ENCODE measurements around the gene ORC5. TPM values are rescaled to one million over a fixed set of nuclear protein-coding genes. Genes with fewer than 3 reads are reported as not detected.

ORC5 gene
- total and polyA plus RNA-seq, 2 experiments from 2014 or later = 5.5 to 9.1 TPM

GRCh38 chr7:104198673-104199278 is 9.0 kb downstream of the ORC5 start:
- WGBS (ENCODE audit: low lambda C conversion rate, missing lambda C conversion rate) = 79% methylated on average over 6 of the region's 6 CpGs
- no peak overlapping the region for H3K4me2 ChIP-seq

GRCh38 chr7:104196161-104196560 is 11.7 kb downstream of the ORC5 start:
- no peak for DNase-seq (ENCODE audit: low spot score)
- no peak overlapping the region for H3K4me3 ChIP-seq
- no peak for TF ChIP-seq EZH2phosphoT487 (IDR thresholded peaks at IDR 0.05; ENCODE audit: low read depth, severe bottlenecking, unreplicated experiment)
- no peak for TF ChIP-seq CTCF (IDR thresholded peaks at IDR 0.05; ENCODE audit: poor library complexity)
- TF ChIP-seq EZH2 (IDR thresholded peaks at IDR 0.05; ENCODE audit: borderline replicate concordance) = no peak
- WGBS (ENCODE audit: low lambda C conversion rate, missing lambda C conversion rate) = 86% methylated on average over 2 of the region's 2 CpGs
- H3K36me3 ChIP-seq (replicated peaks; ENCODE audit: insufficient read depth, low read depth) = no peaks in the 10 kb centered on the region
- no peaks in the 10 kb centered on the region for H3K4me1 ChIP-seq (ENCODE audit: insufficient read depth)
- no peaks in the 10 kb centered on the region for H3K9me3 ChIP-seq (ENCODE audit: low read depth)
- H2AFZ ChIP-seq = no peak overlapping the region
- H3K79me2 ChIP-seq = no peaks in the 10 kb centered on the region
- H3K9me2 ChIP-seq (replicated peaks; ENCODE audit: insufficient read depth) = no peaks in the 10 kb centered on the region
- no peak overlapping the region for H3K27ac ChIP-seq
- no peak overlapping the region for H3K4me2 ChIP-seq
- H3K27me3 ChIP-seq = no peaks in the 10 kb centered on the region
- H4K20me1 ChIP-seq (ENCODE audit: insufficient read depth, poor library complexity, severe bottlenecking) = no peaks in the 10 kb centered on the region

More at GRCh38 chr7:104198673-104199278, 9.0 kb downstream of the ORC5 start:
- Histone ChIP-seq H3K4me3 (no peak overlapping the region), H3K9me3 (ENCODE audit: low read depth) (no peaks in the 10 kb centered on the region), H2AFZ (no peak overlapping the region), H3K79me2 (no peaks in the 10 kb centered on the region), H3K36me3 (replicated peaks; ENCODE audit: insufficient read depth, low read depth) (no peaks in the 10 kb centered on the region), H3K27ac (no peak overlapping the region), H3K9me2 (replicated peaks; ENCODE audit: insufficient read depth) (no peaks in the 10 kb centered on the region), H3K27me3 (no peaks in the 10 kb centered on the region), H4K20me1 (ENCODE audit: insufficient read depth, poor library complexity, severe bottlenecking) (no peaks in the 10 kb centered on the region), H3K4me1 (ENCODE audit: insufficient read depth) (no peaks in the 10 kb centered on the region)
- no peak for DNase-seq (ENCODE audit: low spot score)
- TF ChIP-seq CTCF (IDR thresholded peaks at IDR 0.05; ENCODE audit: poor library complexity) (no peak), EZH2phosphoT487 (IDR thresholded peaks at IDR 0.05; ENCODE audit: low read depth, severe bottlenecking, unreplicated experiment) (no peak), EZH2 (IDR thresholded peaks at IDR 0.05; ENCODE audit: borderline replicate concordance) (no peak)

GRCh38 chr7:104192434-104192833 is 15.4 kb downstream of the ORC5 start:
- H3K9me3 ChIP-seq (ENCODE audit: low read depth) = no peaks in the 10 kb centered on the region
- no peak overlapping the region for H3K4me2 ChIP-seq
- WGBS (ENCODE audit: low lambda C conversion rate, missing lambda C conversion rate) = 95% methylated on average over 1 of the region's 1 CpG
- no peaks in the 10 kb centered on the region for H4K20me1 ChIP-seq (ENCODE audit: insufficient read depth, poor library complexity, severe bottlenecking)
- DNase-seq (ENCODE audit: low spot score) = no peak
- no peak overlapping the region for H3K4me3 ChIP-seq
- no peaks in the 10 kb centered on the region for H3K36me3 ChIP-seq (replicated peaks; ENCODE audit: insufficient read depth, low read depth)
- H3K9me2 ChIP-seq (replicated peaks; ENCODE audit: insufficient read depth) = no peaks in the 10 kb centered on the region
- H2AFZ ChIP-seq = no peak overlapping the region
- TF ChIP-seq EZH2phosphoT487 (IDR thresholded peaks at IDR 0.05; ENCODE audit: low read depth, severe bottlenecking, unreplicated experiment) = no peak
- no peak for TF ChIP-seq CTCF (IDR thresholded peaks at IDR 0.05; ENCODE audit: poor library complexity)
- no peaks in the 10 kb centered on the region for H3K79me2 ChIP-seq
- no peaks in the 10 kb centered on the region for H3K4me1 ChIP-seq (ENCODE audit: insufficient read depth)
- H3K27ac ChIP-seq = no peak overlapping the region
- no peaks in the 10 kb centered on the region for H3K27me3 ChIP-seq
